Pancreas (tissue), 10 donors: ENCODE results near the gene EBF4. TPM values are rescaled to one million over a fixed set of nuclear protein-coding genes. Genes with fewer than 3 reads are reported as not detected.
"Not testable (repeated sequence)": the region's sequence is repeated elsewhere in the genome, so short reads cannot be mapped to it uniquely, and the experiment has no call there.

Source experiments
- ATAC-seq, 4 donors: fragments of 200-7000 bp; cut with Tn5 transposase; one replicate each; pipeline versions ENCODE4 v1.8.0 to v1.9.1; 2020; ENCODE audit warnings: mild to moderate bottlenecking in 4 of 4, moderate library complexity in 4 of 4
- DNase-seq, 6 donors: peaks; one replicate each; pipeline ENCODE4 v3.0.0-alpha.2; 2020
- FAIRE-seq: peaks from 2 replicates; lab custom pipeline; 2012; peaks lifted over from hg19 to GRCh38; lab: Jason Lieb, UNC
- H3K27ac ChIP-seq, 4 donors: fragments of 200-600 bp; sonication (generic); 1 replicate in 3 of 4; 2 replicates in 1 of 4; pipeline versions ENCODE4 v1.5.0 to v1.8.0; 2020
- H3K27me3 ChIP-seq, 4 donors: fragments of 200-600 bp; one replicate each; pipeline ENCODE4 v1.8.0; 2021
- H3K36me3 ChIP-seq, 3 donors: fragments of 200-600 bp; sonication (generic) in 1 of 3; one replicate each; pipeline versions ENCODE4 v1.5.0 to v1.8.0; 2020 to 2021
- H3K4me1 ChIP-seq, 3 donors: fragments of 200-600 bp; one replicate each; pipeline ENCODE4 v1.8.0; 2021
- H3K4me3 ChIP-seq, 4 donors: fragments of 200-600 bp; sonication (generic) in 2 of 4; one replicate each; pipeline versions ENCODE4 v1.5.0 to v1.8.0; 2020 to 2021
- H3K9me3 ChIP-seq, 4 donors: fragments of 200-600 bp; one replicate each; pipeline ENCODE4 v1.8.0; 2021
- WGBS, 2 donors: extraction: QIAGEN DNeasy Blood & Tissue Kit; methylation state at CpG; one replicate each; pipeline ENCODE4 v1.1.7; 2013; 5-methylcytosine and 5-hydroxymethylcytosine counted together
- intact Hi-C, 3 donors: fragments of 100-400 bp; cut with DNase I; formaldehyde crosslinking; loops; one replicate each; pipeline versions ENCODE4 v1.11.1 to v1.14.2; 2022
- polyA plus RNA-seq, 2 donors: library from polyadenylated mRNA; stranded (reverse); fragments of 200-250 nt; gene quantifications; one replicate each; pipeline ENCODE4 v1.2.3, GENCODE V29; 2013
- total RNA-seq, 6 donors: library from RNA; stranded (reverse); fragmentation: NEBNext Ultra II Directional in 4 of 6; extraction: Animal tissue kit (Norgen Biotek cat#: 25700) in 4 of 6; gene quantifications; one replicate each; pipeline versions ENCODE4 v1.2.1 to v1.2.4, GENCODE V29; 2021 to 2023
- TF ChIP-seq, protein P1 (sequence below), 4 donors: fragments of 200-600 bp; sonication (generic) in 3 of 4; IDR thresholded peaks; one replicate each; pipeline versions ENCODE4 v1.5.0 to v1.8.0; 2021; ENCODE audit warnings: antibody characterized with exemption in 4 of 4
- donor health status: healthy with polysubstance abuse.
- donor health status: DM: no; HTN: no; CAD: no; lungs with moderate emphysema.
- donor health status: DM: no; HTN: no; CAD: no.
- donor health status: control.
- donor health status: control.
- donor health status: Bipolar disorder and iron deficiency.
- donor health status: DM: yes; HTN: yes; CAD: no.
- donor health status: DM: no; HTN: no; CAD: no.
- donor health status: DM: no; HTN: no; CAD: no.
- donor health status: DM: yes; HTN: yes; CAD: no.

The EBF4 gene
- total and polyA plus RNA-seq, 8 donors = 6.8 to 25.3 (median 9.6) TPM

DNA sequence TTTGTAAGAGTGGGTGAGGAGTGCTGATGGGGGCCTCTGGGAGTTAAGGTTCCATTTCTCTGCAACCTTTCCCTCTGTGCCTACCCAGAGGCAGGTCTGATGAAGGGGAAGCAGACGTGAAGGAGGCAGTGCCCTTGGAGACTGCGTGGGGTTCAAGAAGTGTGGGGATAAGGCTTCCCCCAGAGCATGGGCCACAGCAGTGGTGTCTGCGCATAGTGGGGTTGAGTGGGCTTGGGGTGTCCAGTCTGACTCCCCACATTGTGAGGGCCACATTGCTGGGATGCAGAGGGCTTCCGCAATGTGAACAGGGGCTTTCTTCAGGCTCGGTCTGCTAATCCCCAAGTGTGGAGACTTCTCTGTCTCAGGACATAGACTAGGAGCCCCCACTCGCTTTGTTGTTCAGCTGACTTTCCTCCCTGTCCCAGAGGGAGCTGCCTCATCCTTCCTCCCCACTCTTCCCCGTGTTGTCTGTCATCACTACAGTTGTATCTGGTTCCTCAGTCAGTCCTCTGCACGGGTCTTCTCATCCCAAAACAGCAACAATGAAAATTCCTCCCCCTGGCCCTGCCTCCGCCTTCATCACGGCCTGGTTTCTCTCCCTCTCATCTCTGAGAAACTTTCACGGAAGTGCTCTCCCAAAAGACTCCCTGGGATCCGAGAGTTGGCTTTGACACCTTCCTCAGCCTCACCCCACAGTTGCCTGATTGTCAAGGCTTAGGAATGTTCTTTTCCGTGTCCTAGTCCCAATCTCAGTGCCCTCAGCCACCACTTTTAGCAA, 2.8 kb downstream of the EBF4 start:
- DNase-seq = no peak

DNA sequence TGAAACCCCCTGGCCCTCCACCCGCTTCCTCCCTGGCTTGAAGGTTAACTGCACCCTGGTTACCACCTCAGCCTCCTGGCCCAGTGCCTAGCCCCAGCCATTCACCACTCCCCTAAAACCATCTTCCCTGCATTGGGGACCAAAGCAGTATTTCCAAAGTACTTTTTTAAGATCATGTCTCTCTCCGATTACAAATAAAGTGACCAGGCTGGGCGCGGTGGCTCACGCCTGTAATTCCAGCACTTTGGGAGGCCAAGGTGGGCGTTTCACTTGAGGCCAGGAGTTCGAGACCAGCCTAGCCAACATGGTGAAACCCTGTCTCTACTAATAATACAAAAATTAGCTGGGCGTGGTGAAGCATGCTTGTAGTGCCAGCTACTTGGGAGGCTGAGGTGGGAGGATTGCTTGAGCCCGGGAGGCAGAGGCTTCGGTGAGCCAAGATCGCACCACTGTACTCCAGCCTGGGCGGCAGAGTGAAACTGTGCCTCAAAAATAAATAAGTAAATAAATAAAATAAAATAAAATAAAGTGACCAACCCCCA, 3.5 kb downstream of the EBF4 start:
- H3K4me1 ChIP-seq, DNase-seq, H3K9me3 ChIP-seq, H3K36me3 ChIP-seq, H3K27ac ChIP-seq, H3K4me3 ChIP-seq, intact Hi-C loops, H3K27me3 ChIP-seq, FAIRE-seq, ATAC-seq: not testable (repeated sequence)
- WGBS, 2 donors = 92 to 93% methylated on average over 12 of the region's 12 CpGs

More for the DNA sequence above, 2.8 kb downstream of the EBF4 start:
- TF ChIP-seq, protein P1, sequence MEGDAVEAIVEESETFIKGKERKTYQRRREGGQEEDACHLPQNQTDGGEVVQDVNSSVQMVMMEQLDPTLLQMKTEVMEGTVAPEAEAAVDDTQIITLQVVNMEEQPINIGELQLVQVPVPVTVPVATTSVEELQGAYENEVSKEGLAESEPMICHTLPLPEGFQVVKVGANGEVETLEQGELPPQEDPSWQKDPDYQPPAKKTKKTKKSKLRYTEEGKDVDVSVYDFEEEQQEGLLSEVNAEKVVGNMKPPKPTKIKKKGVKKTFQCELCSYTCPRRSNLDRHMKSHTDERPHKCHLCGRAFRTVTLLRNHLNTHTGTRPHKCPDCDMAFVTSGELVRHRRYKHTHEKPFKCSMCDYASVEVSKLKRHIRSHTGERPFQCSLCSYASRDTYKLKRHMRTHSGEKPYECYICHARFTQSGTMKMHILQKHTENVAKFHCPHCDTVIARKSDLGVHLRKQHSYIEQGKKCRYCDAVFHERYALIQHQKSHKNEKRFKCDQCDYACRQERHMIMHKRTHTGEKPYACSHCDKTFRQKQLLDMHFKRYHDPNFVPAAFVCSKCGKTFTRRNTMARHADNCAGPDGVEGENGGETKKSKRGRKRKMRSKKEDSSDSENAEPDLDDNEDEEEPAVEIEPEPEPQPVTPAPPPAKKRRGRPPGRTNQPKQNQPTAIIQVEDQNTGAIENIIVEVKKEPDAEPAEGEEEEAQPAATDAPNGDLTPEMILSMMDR (IDR thresholded peaks at IDR 0.05) = no peak
- no peaks in the 10 kb centered on the region for H3K27me3 ChIP-seq
- no peak overlapping the region for H3K4me3 ChIP-seq
- intact Hi-C loops = no loop called here
- no peaks in the 10 kb centered on the region for H3K9me3 ChIP-seq
- H3K36me3 ChIP-seq = no peaks in the 10 kb centered on the region
- WGBS, 2 donors = 82 to 88% methylated on average over 12 to 13 of the region's 13 CpGs
- no peak overlapping the region for H3K27ac ChIP-seq
- FAIRE-seq = no peak
- no peaks in the 10 kb centered on the region for H3K4me1 ChIP-seq
- no peak for ATAC-seq

DNA sequence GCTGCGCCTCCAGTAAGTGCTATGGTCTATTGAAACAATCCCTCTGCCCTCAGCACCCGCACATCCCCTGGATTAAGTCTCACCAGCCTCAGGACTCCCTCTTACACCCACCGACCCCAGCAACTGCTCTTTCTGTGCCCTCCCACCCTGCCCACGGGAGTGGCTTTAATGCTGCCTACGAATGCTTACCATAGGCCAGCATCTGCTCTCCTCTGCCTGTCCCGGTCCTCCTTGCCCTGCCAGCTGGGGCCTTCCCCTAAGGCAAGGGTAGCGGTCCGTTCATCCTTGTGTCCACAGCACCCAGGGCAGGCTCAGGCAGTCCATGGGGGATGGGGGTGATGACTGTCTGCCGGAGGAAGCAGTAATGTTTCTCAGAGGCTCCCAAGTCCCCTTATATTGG, 4.1 kb downstream of the EBF4 start:
- TF ChIP-seq, protein P1 (IDR thresholded peaks at IDR 0.05) = no peak
- Histone ChIP-seq H3K4me3 (no peak overlapping the region), H3K27ac (no peak overlapping the region), H3K36me3 (no peaks in the 10 kb centered on the region), H3K9me3 (no peaks in the 10 kb centered on the region), H3K4me1 (no peaks in the 10 kb centered on the region), H3K27me3 (no peaks in the 10 kb centered on the region)
- 81 to 86% methylated on average over 9 of the region's 9 CpGs for WGBS, 2 donors
- FAIRE-seq (no peak), DNase-seq (no peak), ATAC-seq (no peak)
- intact Hi-C loops = no loop called here

DNA sequence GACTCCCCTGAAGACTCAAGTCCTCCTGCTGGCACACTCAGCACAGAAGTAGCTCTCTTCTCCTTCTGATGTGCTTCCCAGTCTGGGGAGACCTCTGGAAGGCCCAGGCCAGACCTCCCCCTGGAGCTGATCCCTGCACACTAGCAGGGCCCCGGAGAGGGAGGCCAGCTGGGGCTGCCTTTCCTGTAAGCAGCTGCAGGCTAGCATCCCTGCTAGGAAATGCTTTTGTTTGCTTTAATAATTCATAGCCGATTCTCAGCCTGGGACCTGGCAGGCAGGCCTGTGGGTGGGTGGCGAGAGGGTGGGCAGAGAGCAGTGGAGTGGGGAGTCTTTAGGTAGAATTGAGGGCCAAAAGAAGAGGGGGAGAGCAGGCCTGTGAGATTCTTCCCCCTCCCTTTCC, 5.2 kb downstream of the EBF4 start:
- intact Hi-C loops = no loop called here
- Histone ChIP-seq H3K27me3 (no peaks in the 10 kb centered on the region), H3K9me3 (no peaks in the 10 kb centered on the region), H3K4me3 (no peak overlapping the region), H3K4me1 (no peaks in the 10 kb centered on the region), H3K27ac (no peak overlapping the region), H3K36me3 (no peaks in the 10 kb centered on the region)
- TF ChIP-seq, protein P1 (IDR thresholded peaks at IDR 0.05) = no peak
- FAIRE-seq (no peak), ATAC-seq (no peak), DNase-seq (no peak)
- 61 to 68% methylated on average over 3 of the region's 3 CpGs for WGBS, 2 donors

DNA sequence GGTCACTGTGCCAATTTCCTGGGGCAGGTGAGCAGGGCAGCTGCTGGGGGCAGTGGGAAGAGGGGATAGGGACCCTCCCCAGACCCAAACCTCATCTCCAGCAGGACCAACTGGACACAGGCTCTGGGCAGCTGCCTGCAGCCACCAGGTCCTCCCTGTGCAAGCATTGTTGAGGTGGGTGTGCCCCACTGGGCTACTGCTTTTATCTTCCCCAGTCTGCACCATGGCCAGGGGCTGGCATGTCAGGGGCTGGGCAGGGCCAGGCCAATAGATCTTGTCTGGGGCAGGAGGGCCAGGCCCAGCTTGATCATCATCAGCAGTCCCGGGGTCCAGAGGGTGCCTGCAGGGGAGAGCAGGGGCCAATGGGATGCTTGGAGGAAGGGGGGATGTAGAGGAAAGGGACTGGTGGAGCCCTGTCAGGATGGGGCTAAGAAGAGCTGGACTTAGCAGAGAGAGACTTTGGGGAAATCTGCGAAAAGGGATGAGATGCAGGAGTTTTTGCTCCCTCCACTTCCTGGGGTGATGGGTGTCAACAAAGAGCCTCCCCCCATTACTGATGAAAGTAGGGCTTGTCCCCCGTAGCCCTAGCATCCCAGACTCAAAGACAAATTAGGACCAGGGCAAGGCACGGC, 5.7 kb downstream of the EBF4 start:
- Histone ChIP-seq H3K4me1 (no peaks in the 10 kb centered on the region), H3K4me3 (no peak overlapping the region), H3K9me3 (no peaks in the 10 kb centered on the region), H3K27me3 (no peaks in the 10 kb centered on the region), H3K36me3 (no peaks in the 10 kb centered on the region), H3K27ac (no peak overlapping the region)
- TF ChIP-seq, protein P1 (IDR thresholded peaks at IDR 0.05) = no peak
- ATAC-seq = no peak
- 65 to 80% methylated on average over 4 of the region's 4 CpGs for WGBS, 2 donors
- intact Hi-C loops = no loop called here
- FAIRE-seq = no peak
- DNase-seq = no peak
